Measurements from ENCODE around the gene NDUFAF8.
A peak's percentile ranks its signal among the peaks of the same experiment; 100 is the strongest.
"Not testable (repeated sequence)": the region's sequence is repeated elsewhere in the genome, so short reads cannot be mapped to it uniquely, and the experiment has no call there.

Gene NDUFAF8

GRCh38 chr17:81223762-81224130 is 15.4 kb upstream of the NDUFAF8 start:
- peak; percentile 48 to 60 for DNase-seq

GRCh38 chr17:81227630-81228029 is 11.5 kb upstream of the NDUFAF8 start:
- not testable (repeated sequence) for DNase-seq

DNA sequence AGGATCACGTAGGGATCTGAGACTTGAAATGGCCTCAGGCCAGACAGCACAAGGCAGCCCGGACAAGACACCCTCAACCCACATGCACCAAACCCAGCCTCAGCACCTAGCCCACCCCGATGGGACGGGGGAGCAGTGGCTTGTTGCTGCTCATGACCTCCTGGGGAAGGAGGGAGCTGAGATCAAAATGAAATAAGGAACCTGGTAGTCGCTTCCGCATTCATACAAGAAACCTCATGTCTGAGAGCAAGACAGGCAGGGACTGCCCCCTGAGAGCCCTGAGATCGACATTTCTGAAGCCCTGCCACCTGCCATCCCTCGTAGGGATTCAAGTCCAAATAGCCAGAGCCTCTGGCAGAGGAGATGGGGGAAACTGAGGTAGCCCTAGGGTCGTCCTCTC is 10.7 kb upstream of the NDUFAF8 start:
- no peak for DNase-seq

DNA sequence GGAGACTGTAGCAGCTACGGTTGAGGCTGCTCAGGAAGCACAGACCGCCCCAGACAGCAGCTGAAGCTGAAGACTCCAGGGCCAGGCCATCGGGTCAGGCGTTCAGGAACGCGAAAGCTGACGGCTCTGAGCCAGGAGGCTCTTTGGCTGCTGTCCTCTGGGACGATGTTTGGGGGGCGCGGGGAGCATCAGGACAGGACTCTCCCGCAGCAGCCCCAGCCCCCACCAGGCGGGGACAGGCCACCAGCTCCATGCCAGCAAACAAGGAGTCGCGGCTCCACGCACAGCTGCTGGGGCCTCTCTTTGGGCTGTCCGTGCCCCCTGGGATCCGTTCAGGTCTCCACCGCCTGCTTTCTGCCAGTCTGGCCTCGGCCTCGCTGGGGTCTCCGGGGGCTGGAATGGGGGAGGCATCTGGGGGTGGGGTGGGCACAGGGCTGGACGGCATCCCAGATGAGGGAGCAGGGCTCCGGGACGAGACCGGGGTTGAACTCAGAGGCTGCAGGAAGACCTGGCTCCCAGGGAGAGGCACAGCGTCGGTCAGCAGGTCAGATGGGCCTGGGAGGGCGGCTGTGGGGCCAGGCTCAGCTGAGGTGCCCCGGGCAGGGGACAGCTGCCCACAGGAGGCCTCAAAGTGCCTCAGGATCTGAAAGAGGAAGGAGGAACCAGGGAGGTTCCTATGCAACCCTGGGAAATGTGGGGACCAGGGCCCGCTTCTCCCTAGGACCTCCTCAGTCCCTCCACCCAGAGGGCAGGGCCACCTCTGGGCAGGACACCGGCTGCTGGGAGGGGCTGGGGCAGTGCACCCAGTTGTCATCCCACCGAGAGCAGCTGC is 10.1 kb upstream of the NDUFAF8 start:
- DNase-seq: no peak

- DNase-seq: no peak
Observed at GRCh38 chr17:81229666-81229920, 9.5 kb upstream of the NDUFAF8 start.

DNA sequence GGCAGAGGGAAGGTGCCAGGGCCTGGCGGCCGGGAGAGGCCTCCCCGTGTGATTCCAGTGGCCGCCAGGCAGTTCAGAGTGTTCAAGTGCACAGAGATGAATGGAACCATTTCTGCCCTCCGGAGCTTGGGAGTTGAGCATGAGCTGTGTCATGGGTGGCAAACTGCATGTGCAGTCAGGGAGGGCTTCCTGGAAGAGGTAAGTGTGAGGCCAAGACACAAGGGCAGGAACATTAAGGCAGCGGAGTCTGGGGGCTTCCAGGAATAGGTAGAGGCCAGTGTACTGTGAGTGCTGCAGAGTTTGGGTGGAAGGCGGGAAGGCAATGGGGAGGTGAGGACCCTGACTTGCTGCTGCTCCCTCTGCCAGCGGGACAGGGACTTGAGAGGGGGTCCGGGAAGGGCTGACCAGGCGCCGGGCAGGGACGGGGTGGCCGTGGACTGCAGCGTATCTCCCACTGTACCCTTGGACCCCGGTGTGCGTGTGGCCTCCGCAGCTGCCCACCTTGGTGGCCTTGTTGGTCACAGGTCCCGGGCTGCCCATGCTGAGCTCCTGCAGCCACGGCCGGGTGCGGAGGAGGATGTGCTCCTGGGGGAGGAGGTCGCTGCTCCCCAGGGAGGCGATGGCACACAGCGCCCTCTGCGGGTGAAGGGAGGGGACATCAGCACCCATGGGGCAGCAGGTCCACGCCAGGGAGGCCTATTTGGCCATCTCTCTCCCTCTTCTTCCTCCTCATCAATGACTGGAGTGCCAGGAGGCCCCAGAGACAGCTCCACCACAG is 8.9 kb upstream of the NDUFAF8 start:
- DNase-seq: no peak

DNA sequence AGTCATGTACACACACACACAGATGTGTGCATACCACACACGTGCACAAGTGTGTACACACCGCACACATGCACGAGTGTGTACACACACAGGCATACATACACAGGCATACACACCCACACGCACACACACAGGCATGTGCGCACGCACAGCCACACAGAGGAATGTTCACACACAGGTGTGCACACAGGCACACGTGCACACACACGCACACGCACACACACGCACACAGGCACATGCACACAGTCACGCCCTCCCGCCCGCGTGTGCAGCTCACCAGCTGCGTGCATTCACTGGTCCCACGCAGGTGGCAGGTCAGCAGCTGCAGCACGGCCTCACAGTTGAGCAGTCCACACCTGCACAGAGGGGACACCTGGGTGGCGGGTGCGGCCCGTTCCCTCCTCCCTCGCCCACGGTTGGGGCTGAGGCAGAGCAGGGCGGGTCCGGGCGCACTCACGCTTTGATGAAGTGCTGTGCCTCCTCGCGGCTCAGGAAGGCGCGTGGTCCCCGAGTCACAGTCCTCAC is 7.9 kb upstream of the NDUFAF8 start:
- no peak for DNase-seq

DNA sequence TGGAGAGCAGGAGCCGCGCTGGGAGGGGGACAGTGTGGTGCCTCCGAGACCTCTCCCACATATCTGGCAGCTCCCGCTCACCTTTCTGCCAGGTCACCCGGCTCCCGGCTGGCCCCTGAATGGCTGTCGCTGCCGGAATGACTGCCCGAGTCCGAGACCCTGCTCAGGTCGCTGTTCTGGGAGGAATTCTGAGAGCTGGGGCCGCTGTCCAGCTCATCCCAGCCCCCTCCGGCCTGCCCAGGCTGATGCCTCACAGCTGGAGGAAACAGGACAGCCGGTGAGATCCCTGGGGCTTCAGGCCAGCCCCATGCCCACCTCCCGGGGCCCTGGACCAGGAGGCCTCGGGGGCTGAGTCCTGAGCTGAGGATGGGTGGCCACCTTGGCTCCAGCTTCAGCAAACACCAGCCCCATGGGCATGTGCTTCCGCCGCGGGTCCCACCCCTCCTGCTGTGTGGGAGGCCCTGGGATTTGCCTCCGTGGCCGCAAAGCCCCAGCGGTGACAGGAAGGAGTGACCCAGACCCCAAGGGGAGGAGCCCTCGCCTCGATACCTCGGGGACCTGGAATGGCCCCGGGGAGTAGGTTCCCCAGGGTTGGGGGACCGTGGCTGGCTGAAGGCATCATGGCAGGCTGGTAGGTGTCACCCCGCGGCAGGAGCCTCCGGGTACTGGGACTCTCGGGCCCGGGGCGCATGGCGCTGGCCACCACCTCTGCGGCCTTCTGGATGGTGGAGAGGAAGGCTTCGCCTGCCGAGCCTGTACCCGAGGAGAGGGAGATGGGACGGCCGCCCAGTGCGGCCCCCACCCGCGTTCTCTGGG is 7.1 kb upstream of the NDUFAF8 start:
- no peak for DNase-seq

DNA sequence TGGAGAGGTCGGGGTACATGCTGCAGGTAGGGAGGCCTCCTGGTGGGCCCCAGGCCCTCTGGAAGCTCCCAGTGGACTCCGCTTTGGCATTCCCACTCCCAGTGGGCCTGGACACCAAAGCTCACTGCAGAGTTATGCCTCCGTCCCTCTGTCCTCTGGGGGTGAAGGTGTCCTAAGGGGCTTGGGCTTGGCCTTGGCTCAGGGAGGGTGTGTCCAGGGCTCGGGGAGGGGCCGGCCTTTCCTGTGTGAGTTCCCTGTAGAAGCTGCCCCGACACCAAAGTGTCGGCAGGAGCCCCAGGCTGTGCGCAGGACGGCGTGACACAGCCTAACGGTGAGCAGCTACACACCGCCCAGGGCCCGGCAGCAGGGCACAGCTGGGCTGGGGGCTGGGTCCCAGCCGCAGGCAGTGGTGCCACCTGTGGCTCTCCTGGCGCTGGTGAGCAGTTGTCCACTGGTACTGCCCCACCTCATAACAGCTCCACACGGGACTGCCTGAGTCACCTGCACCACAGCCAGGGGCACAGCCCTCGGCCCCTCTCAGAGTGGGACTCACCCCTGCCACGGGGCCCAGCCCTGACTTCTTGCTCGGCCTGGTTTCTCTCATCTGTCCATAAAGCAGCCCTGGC is 6.4 kb upstream of the NDUFAF8 start:
- no peak for DNase-seq

- no peak for DNase-seq
Observed at GRCh38 chr17:81233316-81233715, 5.8 kb upstream of the NDUFAF8 start.

- DNase-seq: no peak
Observed at GRCh38 chr17:81233811-81234505, 5.2 kb upstream of the NDUFAF8 start.

- DNase-seq: no peak
Observed at GRCh38 chr17:81234506-81234855, 4.6 kb upstream of the NDUFAF8 start.

GRCh38 chr17:81234940-81235821 is 3.9 kb upstream of the NDUFAF8 start:
- no peak for DNase-seq

DNA sequence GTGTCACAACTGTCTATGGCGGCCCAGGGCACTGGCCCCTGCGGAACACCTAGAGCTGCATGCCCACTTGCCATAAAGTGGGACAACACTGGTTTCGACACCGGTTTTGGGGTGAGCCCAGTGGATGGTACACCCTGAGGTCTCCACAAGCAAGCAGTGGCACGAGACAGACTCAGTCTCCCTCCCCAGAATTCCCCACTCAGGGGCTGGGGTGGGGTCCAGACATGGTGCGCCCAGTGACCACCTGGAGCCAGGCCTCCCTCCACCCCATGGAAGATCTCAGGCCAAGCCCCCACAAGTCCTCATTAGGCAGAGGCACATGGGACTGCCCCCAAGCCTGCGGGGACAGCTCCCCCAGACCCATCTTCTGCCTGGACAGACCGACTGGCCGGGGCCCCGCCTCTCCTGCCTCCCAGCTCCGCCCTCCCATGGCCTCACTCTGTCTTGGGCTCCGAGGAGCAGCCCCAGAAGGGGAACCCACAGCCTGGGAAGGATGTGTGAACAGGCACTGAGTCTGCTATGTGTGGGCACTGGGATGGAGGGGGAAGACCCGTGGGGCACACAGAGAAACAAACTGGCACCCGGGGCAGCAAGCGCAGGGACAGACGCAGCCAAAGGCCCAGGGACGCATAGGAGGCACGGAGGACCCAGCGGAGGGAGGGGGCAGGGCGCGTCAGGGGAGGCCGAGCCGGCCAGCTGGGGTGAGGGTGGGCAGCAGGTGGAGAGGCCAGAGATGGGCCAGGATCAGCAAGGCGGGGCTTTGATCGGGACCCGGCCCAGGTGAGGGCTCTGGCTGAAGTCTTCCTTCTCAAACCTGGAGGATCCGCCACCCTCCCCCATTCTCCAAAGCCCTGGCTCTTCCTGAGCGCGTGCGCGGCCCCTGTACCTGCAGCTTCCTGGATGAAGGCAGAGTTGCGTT is 3.0 kb upstream of the NDUFAF8 start:
- DNase-seq: no peak

DNA sequence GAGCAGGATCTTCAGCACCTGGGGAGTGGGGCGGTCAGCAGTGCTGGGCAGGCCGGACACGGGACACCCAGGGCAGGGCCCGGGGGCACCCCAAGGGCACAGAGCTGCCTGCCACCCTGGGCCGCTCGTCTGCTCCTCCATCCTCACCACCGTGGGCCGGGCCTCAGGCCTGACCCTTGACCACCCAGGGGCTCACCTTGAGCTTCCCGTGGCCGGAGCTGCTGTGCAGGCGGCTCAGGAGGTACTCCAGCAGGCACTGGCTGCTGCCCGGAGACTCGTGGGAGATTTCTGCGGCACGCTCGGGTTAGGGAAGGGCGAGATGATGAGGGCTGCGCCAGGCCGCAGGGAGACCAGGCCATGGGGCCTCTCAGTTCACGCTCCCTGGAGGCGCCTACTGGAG is 2.3 kb upstream of the NDUFAF8 start:
- DNase-seq: no peak

GRCh38 chr17:81237591-81238489 is 1.3 kb upstream of the NDUFAF8 start:
- no peak for DNase-seq

GRCh38 chr17:81238490-81238814 is 666 bp upstream of the NDUFAF8 start:
- no peak for DNase-seq

DNA sequence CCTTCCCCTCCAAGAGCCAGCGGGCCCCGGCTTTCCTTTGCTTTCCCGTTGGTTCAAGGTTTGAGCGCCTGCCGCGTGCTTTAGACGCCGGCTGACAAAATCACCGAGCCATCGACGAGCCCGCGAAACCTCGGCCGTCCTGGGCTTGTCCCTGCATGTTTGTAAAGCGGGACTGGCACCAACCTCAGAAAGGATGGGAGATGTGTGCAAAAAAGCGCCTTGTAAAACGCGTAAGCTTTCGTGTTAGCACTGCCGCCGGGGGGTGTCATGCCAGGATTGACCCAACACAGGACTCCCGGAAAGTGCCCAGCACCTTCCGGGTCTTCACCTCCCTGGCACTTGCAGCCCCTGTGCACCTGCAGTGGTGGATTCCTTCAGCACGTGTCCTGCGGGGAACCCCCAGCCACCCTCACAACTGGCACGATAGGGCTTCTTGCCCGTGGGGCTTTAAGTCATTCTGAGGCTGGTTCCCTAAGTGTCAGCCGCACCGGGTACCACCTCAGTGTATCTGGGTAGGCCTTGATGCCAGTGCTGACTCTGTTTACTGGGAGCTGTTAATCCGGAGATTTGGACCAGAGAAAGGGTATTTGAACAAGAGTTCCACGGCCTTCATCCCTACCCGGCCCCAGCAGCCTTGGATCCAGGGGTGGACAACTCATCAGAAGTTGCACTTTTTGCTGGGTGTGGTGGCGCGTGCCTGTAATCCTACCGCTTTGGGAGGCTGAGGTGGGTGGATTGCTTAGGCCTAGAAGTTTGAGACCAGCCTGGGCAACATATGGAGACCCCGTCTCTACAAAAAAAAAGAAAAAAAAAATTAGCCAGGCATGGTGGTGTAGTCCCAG is 817 bp downstream of the NDUFAF8 start:
- DNase-seq: no peak

Measured in AML-193 (cell line).